ENCODE measurements around the gene RORC. TPM values are rescaled to one million over a fixed set of nuclear protein-coding genes. Genes with fewer than 3 reads are reported as not detected.

Gene RORC
- total RNA-seq, 1 experiment from 2014 or later, result 1.3 TPM

DNA sequence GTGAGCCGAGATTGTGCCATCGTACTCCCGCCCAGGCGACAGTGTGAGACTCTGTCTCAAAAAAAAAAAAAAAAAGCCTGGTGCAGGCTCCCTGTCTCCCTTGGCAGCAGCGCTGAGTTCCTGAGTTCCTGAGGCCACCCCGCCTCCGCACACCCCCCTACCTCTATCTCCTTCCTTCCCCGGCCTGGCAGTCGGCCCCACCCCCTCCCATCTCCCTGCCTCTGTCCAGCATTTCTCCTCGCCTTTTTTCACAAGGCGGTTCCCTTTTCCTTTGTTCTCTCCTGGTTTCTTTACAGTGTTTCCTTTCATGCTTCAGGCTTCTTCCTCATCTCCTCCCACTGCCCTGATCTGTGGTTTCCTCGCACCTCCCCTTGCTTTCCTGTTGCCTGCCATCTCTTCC is 2.7 kb downstream of the RORC start:
- Histone ChIP-seq H3K36me3 (ENCODE audit: control insufficient read depth in 1 of 2, insufficient read depth in 2 of 2, low read length in 2 of 2) (no peaks in the 10 kb centered on the region), H3K9ac (ENCODE audit: low read length) (no peak overlapping the region), H2AFZ (ENCODE audit: low read depth, low read length, poor library complexity, severe bottlenecking) (no peak overlapping the region), H3K4me2 (ENCODE audit: low read length) (no peak overlapping the region), H3K4me3 (replicated peaks in 1 of 2; ENCODE audit: low read depth in 1 of 2, low read length in 2 of 2) (no peak overlapping the region), H4K20me1 (ENCODE audit: insufficient read depth) (no peaks in the 10 kb centered on the region), H3K4me1 (ENCODE audit: control insufficient read depth in 1 of 2, insufficient read depth in 2 of 2, low read length in 2 of 2) (peaks cover 23 to 49% of the 10 kb centered on the region in 2 experiments), H3K27ac (ENCODE audit: low read depth, low read length) (no peak overlapping the region), H3K9me3 (ENCODE audit: control insufficient read depth in 1 of 2, insufficient read depth in 1 of 2, low read depth in 1 of 2, low read length in 2 of 2) (no peaks in the 10 kb centered on the region), H3K9me2 (ENCODE audit: insufficient read depth) (no peaks in the 10 kb centered on the region), H3K79me2 (ENCODE audit: insufficient read depth, low read length) (no peaks in the 10 kb centered on the region), H3K27me3 (ENCODE audit: insufficient read depth, low read length) (no peaks in the 10 kb centered on the region)
- no TSS peak for BruUV-seq (replicated peaks)
- ChIA-PET RAD21 (ENCODE audit: low non-redundant PET in 1 of 2, low total read pairs in 2 of 2, uncharacterized antibody in 2 of 2, unreplicated experiment in 2 of 2) (no interaction called here), POLR2A (no interaction called here), CTCF (interaction anchor here (1.5 kb wide), 1 partner anchor 8 kb away, joined by 3 read pairs; no protein-coding TSS in a partner anchor)
- DNase-seq (ENCODE audit: low read depth, low spot score) (no peak), ATAC-seq (no peak)
- TF ChIP-seq EZH2 (IDR thresholded peaks at IDR 0.05), result no peak
- no peak for TF ChIP-seq SIN3A (IDR thresholded peaks at IDR 0.05; ENCODE audit: low read depth)
- TF ChIP-seq, protein P1, sequence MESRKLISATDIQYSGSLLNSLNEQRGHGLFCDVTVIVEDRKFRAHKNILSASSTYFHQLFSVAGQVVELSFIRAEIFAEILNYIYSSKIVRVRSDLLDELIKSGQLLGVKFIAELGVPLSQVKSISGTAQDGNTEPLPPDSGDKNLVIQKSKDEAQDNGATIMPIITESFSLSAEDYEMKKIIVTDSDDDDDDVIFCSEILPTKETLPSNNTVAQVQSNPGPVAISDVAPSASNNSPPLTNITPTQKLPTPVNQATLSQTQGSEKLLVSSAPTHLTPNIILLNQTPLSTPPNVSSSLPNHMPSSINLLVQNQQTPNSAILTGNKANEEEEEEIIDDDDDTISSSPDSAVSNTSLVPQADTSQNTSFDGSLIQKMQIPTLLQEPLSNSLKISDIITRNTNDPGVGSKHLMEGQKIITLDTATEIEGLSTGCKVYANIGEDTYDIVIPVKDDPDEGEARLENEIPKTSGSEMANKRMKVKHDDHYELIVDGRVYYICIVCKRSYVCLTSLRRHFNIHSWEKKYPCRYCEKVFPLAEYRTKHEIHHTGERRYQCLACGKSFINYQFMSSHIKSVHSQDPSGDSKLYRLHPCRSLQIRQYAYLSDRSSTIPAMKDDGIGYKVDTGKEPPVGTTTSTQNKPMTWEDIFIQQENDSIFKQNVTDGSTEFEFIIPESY (IDR thresholded peaks at IDR 0.05; ENCODE audit: extremely low read depth, insufficient replicate concordance, low read length), result no peak
- no peak for TF ChIP-seq ELF1 (IDR thresholded peaks at IDR 0.05; ENCODE audit: borderline replicate concordance, low read depth)
- TF ChIP-seq, protein P2, sequence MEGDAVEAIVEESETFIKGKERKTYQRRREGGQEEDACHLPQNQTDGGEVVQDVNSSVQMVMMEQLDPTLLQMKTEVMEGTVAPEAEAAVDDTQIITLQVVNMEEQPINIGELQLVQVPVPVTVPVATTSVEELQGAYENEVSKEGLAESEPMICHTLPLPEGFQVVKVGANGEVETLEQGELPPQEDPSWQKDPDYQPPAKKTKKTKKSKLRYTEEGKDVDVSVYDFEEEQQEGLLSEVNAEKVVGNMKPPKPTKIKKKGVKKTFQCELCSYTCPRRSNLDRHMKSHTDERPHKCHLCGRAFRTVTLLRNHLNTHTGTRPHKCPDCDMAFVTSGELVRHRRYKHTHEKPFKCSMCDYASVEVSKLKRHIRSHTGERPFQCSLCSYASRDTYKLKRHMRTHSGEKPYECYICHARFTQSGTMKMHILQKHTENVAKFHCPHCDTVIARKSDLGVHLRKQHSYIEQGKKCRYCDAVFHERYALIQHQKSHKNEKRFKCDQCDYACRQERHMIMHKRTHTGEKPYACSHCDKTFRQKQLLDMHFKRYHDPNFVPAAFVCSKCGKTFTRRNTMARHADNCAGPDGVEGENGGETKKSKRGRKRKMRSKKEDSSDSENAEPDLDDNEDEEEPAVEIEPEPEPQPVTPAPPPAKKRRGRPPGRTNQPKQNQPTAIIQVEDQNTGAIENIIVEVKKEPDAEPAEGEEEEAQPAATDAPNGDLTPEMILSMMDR (IDR thresholded peaks at IDR 0.05 in 2 of 3, conservative IDR thresholded peaks at IDR 0.05 in 1 of 3; ENCODE audit: borderline replicate concordance in 1 of 3, insufficient read depth in 1 of 3, low read depth in 2 of 3, low read length in 2 of 3), result no peak
- no peak for TF ChIP-seq ZFX (IDR thresholded peaks at IDR 0.05)
- TF ChIP-seq JUND (IDR thresholded peaks at IDR 0.05), result no peak
- TF ChIP-seq TCF7L2 (IDR thresholded peaks at IDR 0.05; ENCODE audit: borderline replicate concordance, extremely low read depth, insufficient read depth, insufficient read length), result no peak
- no peak for TF ChIP-seq YY1 (IDR thresholded peaks at IDR 0.05; ENCODE audit: extremely low read depth, insufficient replicate concordance, low read depth, low read length)
- TF ChIP-seq, protein P3, sequence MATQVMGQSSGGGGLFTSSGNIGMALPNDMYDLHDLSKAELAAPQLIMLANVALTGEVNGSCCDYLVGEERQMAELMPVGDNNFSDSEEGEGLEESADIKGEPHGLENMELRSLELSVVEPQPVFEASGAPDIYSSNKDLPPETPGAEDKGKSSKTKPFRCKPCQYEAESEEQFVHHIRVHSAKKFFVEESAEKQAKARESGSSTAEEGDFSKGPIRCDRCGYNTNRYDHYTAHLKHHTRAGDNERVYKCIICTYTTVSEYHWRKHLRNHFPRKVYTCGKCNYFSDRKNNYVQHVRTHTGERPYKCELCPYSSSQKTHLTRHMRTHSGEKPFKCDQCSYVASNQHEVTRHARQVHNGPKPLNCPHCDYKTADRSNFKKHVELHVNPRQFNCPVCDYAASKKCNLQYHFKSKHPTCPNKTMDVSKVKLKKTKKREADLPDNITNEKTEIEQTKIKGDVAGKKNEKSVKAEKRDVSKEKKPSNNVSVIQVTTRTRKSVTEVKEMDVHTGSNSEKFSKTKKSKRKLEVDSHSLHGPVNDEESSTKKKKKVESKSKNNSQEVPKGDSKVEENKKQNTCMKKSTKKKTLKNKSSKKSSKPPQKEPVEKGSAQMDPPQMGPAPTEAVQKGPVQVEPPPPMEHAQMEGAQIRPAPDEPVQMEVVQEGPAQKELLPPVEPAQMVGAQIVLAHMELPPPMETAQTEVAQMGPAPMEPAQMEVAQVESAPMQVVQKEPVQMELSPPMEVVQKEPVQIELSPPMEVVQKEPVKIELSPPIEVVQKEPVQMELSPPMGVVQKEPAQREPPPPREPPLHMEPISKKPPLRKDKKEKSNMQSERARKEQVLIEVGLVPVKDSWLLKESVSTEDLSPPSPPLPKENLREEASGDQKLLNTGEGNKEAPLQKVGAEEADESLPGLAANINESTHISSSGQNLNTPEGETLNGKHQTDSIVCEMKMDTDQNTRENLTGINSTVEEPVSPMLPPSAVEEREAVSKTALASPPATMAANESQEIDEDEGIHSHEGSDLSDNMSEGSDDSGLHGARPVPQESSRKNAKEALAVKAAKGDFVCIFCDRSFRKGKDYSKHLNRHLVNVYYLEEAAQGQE (IDR thresholded peaks at IDR 0.05; ENCODE audit: low read depth), result no peak
- no peak for TF ChIP-seq EGR1 (IDR thresholded peaks at IDR 0.05; ENCODE audit: low read depth)
- no peak for TF ChIP-seq POLR2A (IDR thresholded peaks at IDR 0.05; ENCODE audit: borderline replicate concordance, extremely low read depth, insufficient read depth, insufficient read length)
- no peak for TF ChIP-seq CBX3 (IDR thresholded peaks at IDR 0.05; ENCODE audit: low read depth)
- TF ChIP-seq, protein P4, sequence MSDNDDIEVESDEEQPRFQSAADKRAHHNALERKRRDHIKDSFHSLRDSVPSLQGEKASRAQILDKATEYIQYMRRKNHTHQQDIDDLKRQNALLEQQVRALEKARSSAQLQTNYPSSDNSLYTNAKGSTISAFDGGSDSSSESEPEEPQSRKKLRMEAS (IDR thresholded peaks at IDR 0.05), result no peak
- no peak for TF ChIP-seq POLR2AphosphoS5 (IDR thresholded peaks at IDR 0.05; ENCODE audit: low read depth, low read length)
- TF ChIP-seq, protein P5, sequence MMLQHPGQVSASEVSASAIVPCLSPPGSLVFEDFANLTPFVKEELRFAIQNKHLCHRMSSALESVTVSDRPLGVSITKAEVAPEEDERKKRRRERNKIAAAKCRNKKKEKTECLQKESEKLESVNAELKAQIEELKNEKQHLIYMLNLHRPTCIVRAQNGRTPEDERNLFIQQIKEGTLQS (IDR thresholded peaks at IDR 0.05), result no peak
- no peak for TF ChIP-seq FOSL1 (IDR thresholded peaks at IDR 0.05; ENCODE audit: low read depth)
- intact Hi-C loops (cut with micrococcal nuclease), result no loop called here
